BE2C (cell line): ENCODE results near the gene TMEM186. TPM values are rescaled to one million over a fixed set of nuclear protein-coding genes. Genes with fewer than 3 reads are reported as not detected.
"Not testable (repeated sequence)": the region's sequence is repeated elsewhere in the genome, so short reads cannot be mapped to it uniquely, and the experiment has no call there.

Source experiments
- DNase-seq: peaks from one replicate; pipeline ENCODE4 v3.0.0-alpha.2; 2020
- H3K27me3 ChIP-seq: fragments of 250-450 bp; sonication (Bioruptor Pico); 2 replicates; pipeline ENCODE4 v1.5.1; 2020; ENCODE audit warnings: mild to moderate bottlenecking
- H3K36me3 ChIP-seq: fragments of 250-450 bp; sonication (Bioruptor Pico); 2 replicates; pipeline ENCODE4 v1.5.1; 2020; ENCODE audit warnings: mild to moderate bottlenecking
- H3K4me1 ChIP-seq: fragments of 250-450 bp; sonication (Bioruptor Pico); 2 replicates; pipeline ENCODE4 v1.5.1; 2020
- H3K4me3 ChIP-seq: 2 replicates; pipeline ENCODE4 v1.5.1; 2011; ENCODE audit warnings: low read depth, low read length
- H3K9me3 ChIP-seq: fragments of 250-450 bp; sonication (Bioruptor Pico); 2 replicates; pipeline ENCODE4 v1.5.1; 2020
- polyA plus RNA-seq: library from polyadenylated mRNA; unstranded; fragments of >200 nt; gene quantifications from one replicate; pipeline ENCODE4 v1.2.1, GENCODE V29; 2012; ENCODE audit warnings: low read depth, missing spikeins; ENCODE audit not compliant: insufficient read length, insufficient read depth
- TF ChIP-seq, protein P1 (sequence below): IDR thresholded peaks from 2 replicates; pipeline ENCODE4 v1.5.1; 2012; ENCODE audit warnings: mild to moderate bottlenecking, low read depth, low read length

TMEM186 gene, protein sequence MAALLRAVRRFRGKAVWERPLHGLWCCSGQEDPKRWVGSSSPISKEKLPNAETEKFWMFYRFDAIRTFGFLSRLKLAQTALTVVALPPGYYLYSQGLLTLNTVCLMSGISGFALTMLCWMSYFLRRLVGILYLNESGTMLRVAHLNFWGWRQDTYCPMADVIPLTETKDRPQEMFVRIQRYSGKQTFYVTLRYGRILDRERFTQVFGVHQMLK
- polyA plus RNA-seq, result 23.5 TPM

DNA sequence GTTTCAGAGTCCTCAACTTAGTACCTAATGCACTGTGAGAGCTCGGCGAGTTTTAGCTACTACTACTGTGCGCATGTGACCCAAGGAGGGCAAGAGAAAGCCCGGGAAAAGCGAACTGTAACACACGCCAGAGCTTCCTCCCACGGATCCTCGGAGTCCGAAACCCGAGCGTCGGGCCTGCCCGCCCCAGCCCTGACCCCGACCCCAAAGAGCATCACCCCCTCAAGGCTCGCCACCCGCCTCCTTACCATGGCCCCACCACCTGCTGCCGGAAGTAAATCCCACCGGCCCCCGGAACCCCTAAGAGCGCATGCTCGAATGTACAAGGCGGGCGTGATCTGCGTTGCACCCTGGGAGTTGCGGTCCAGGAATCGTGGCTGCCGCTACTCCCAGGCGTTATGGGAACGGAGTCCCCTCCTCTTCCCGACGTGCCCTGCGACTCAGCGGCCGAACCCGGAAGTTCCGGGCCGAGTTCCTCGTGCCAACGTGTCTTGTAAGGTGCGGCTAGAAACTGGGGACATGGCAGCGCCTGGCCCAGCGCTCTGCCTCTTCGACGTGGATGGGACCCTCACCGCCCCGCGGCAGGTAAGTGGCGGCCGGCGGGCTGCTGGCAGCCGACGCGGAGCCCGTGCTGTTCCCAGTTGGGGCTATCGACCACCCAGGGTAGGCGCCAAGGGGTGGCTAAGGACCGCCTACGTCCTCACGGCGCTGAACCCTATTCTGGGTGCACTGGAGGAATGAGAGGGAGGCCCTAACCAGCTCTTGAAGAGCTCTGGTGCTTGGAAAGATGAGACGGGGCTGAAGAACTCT lies at the start of gene TMEM186, which contains the start of gene PMM2:
TMEM186 (minus strand) TSS at position 276 of the 810 bp plus-strand sequence; CDS start at position 251, 25 bp downstream.
PMM2 (plus strand) TSS at position 476 of the 810 bp plus-strand sequence; CDS start at position 520, 44 bp downstream.
- Histone ChIP-seq H3K27me3 (no peaks in the 10 kb centered on the region), H3K9me3 (no peaks in the 10 kb centered on the region), H3K36me3 (peaks cover 20% of the 10 kb centered on the region), H3K4me3 (peak within 1 kb of the TSS; percentile 99), H3K4me1 (no peaks in the 10 kb centered on the region)
- peak; percentile 96 for DNase-seq
- TF ChIP-seq, protein P1, sequence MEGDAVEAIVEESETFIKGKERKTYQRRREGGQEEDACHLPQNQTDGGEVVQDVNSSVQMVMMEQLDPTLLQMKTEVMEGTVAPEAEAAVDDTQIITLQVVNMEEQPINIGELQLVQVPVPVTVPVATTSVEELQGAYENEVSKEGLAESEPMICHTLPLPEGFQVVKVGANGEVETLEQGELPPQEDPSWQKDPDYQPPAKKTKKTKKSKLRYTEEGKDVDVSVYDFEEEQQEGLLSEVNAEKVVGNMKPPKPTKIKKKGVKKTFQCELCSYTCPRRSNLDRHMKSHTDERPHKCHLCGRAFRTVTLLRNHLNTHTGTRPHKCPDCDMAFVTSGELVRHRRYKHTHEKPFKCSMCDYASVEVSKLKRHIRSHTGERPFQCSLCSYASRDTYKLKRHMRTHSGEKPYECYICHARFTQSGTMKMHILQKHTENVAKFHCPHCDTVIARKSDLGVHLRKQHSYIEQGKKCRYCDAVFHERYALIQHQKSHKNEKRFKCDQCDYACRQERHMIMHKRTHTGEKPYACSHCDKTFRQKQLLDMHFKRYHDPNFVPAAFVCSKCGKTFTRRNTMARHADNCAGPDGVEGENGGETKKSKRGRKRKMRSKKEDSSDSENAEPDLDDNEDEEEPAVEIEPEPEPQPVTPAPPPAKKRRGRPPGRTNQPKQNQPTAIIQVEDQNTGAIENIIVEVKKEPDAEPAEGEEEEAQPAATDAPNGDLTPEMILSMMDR, result no peak

DNA sequence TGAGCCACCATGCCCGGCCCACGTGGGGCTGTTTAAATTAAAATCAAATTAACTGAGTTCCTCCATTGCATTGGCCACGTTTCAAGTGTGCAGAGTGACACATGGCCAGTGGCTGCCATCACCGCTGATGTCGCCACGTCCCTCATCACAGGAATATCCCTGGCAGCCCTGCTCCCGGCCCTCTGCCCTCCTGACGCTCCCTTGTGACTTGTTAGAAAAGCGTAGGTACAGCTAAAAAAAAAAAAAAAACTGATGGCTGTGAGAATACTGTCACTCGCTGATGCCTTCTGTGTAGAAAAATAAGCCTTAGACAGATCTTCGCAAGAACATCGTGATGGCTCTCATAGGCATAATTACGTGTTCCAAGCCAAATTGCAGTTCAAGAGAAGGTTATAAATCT lies 49.7 kb upstream of the TMEM186 start:
- H3K4me3 ChIP-seq, result no peak overlapping the region
- no peak for DNase-seq

DNA sequence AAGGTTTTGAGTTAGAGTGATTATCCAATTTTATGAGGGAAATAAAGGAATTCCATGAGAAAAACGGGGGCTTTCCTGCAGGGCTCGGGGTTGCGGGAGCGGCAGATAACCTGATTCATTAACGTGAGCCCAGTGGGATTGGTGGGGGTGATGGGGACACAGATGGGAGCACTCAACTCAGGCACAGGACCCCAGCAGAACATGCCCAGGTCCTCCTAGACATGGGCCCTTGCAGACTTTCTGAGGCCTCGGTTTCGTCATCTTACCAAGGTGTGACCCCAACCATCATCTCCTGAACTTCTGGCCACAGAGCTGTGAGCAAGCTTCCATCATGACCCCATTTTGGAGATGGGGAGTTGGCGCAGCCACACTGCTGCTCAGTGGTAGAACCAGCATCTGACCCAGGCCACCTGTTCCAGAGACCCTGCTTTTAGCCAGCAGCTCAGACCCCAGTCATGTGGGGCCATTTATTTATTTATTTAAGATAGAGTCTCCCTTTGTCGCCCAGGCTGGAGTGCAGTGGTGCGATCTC lies 49.0 kb upstream of the TMEM186 start:
- H3K9me3 ChIP-seq, result no peaks in the 10 kb centered on the region
- DNase-seq, result no peak
- no peak overlapping the region for H3K4me3 ChIP-seq
- peaks cover 15% of the 10 kb centered on the region for H3K4me1 ChIP-seq
- TF ChIP-seq, protein P1, result no peak
- H3K36me3 ChIP-seq, result peaks cover 57% of the 10 kb centered on the region
- no peaks in the 10 kb centered on the region for H3K27me3 ChIP-seq

More for the DNA sequence above, 49.7 kb upstream of the TMEM186 start:
- Histone ChIP-seq H3K27me3 (no peaks in the 10 kb centered on the region), H3K36me3 (peaks cover 61% of the 10 kb centered on the region), H3K4me1 (peaks cover 15% of the 10 kb centered on the region), H3K9me3 (no peaks in the 10 kb centered on the region)
- TF ChIP-seq, protein P1, result no peak

DNA sequence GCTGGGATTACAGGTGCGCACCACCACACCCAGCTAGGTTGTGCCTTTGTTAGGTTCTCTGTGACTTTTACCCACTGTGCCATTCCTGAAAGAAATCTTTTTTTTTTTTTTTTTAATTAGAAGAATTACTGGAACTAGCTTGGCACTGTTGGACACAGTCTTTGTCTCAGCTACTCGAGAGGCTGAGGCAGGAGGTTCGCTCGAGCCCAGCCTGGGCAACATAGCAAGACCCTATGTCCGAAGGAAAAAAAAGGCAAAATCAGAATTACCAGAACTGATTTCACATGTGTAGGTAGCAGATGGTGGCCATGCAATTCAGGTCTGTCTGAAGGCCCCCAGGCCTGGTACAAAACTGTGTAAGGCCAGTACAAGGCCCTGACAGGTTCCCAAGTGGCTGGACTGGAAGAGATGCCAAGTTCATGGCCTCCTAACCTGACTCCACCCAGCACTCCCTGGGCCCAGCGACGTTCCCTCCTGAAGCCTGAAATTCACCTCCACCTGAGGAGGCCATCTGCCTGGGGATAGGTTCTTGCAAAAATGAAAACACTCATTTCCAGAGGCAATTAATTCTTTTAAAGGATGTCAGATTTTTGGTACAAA lies 48.4 kb upstream of the TMEM186 start:
- Histone ChIP-seq H3K27me3 (no peaks in the 10 kb centered on the region), H3K9me3 (no peaks in the 10 kb centered on the region), H3K4me3 (no peak overlapping the region), H3K36me3 (peaks cover 50% of the 10 kb centered on the region), H3K4me1 (peaks cover 15% of the 10 kb centered on the region)
- no peak for DNase-seq
- TF ChIP-seq, protein P1, result no peak

DNA sequence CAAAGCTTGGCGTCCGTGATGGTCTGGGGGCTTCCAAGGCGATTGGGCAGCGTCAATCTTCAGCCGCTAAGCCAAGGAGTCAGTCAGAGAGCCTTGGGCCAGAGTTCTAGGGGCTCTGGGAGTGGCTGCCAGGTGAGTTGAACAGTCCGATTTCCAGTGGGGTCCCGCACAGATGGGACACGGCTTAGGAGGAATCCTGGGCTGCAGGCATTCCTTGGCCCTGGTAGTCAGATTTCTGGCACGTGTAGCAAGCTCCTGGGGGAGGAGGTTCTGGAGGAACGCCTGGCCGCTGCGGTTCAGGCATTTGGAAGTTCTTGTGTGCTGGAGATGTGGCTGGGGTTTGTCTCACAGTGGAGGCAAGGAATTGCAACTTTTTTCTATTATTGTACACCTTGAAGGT lies 45.9 kb upstream of the TMEM186 start:
- H3K4me1 ChIP-seq, result peaks cover 10% of the 10 kb centered on the region
- not testable (repeated sequence) for H3K27me3 ChIP-seq, DNase-seq, H3K4me3 ChIP-seq, H3K9me3 ChIP-seq
- peaks cover 25% of the 10 kb centered on the region for H3K36me3 ChIP-seq

DNA sequence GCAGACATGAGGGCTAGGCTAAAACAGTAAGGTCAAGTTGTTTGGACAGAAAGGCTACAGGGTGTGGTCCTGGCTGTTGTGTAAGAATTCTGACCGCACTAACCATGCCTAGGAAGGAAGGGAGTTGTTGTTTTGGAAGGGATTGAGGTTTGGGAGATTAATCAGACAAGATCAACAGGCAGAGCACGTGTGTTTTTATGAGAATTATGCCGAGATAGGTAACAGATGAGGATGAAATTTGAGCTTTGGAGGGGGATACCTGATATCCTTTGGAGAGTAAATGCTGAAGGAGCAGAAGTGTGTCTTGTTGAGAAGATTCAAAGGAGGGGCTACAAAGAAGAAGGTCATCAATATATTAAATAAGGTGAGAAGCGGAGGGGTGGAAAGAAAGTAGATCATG lies 44.6 kb upstream of the TMEM186 start:
- not testable (repeated sequence) for H3K4me3 ChIP-seq, H3K27me3 ChIP-seq, H3K9me3 ChIP-seq, DNase-seq, H3K4me1 ChIP-seq
- peaks cover 12% of the 10 kb centered on the region for H3K36me3 ChIP-seq

DNA sequence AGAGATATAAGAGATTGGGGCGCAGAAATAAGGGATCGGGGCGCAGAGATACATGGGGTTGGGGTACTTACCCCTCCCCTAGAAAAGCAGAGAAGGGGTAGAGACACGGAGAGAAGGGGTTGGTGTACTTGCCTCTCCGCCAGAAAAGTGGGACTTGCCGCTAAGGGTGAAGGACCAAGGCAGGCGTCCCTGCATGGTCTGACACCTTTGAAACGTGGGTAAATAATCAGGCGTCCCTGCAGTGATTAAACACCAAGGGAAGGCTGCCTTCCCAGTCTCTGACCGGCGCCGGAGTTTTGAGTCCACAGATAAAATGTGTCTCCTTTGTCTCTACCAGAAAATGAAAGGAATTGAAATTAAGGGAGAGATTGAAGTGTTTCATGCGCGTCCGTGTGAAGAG lies 40.2 kb upstream of the TMEM186 start:
- H3K4me1 ChIP-seq, H3K27me3 ChIP-seq, DNase-seq, H3K4me3 ChIP-seq, H3K9me3 ChIP-seq, H3K36me3 ChIP-seq: not testable (repeated sequence)

DNA sequence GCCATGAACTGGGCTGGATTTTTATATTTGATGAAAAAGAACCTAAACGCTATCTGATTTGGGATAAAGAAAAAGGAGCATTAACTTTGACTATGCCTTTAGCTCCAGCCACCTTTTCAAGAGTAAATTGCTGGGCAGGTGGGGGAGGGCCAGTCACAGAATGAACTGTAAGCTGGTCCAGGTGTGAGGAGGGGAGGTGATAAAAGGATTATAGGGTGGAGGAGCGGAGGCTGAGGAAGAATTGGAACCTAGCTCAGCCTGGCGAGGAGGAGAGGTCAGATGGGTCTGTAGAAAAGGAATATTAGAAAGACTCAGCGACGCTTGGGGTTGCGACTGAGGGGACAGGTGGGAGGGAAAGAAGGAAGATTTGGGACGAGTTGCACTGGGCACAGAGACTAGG lies 39.4 kb upstream of the TMEM186 start:
- H3K4me3 ChIP-seq, H3K4me1 ChIP-seq, H3K9me3 ChIP-seq, H3K27me3 ChIP-seq, DNase-seq: not testable (repeated sequence)
- H3K36me3 ChIP-seq, result peaks cover 12% of the 10 kb centered on the region
